ENCODE results near the gene NAV2.

DNA sequence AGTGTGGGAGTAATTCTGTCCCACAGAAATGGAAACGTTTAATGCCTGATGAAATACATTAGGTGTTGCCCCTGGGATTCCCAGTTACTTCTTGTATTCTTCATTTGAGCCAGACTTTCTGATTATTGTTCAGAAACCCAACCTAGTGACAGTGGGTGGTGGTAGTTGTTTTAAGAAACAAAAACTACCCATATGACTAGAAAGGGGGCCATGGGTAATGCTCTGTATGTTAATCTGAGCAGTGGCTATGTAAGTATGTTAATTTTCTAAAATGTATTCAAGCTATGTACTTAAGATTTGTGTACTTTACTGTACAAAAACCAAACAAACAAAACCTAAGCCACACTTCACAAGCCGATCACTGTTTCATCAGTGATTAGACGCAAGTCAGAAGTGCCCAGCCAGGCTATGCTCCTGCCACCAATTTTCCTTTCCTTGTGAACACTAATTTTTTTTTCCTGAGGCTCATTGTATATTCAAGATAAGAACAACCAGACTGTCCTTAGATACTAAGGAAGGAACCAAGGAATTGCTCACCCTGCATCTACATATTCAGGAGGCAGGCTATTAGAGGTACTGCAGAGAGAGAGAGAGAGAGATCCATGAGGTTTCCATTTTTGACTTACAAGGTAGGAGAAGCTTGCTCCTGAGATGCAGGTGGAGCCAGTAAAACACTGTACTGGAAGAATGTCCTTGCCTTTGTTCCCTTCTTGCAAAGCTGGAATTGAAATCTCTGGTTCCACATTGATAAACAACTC, 324.9 kb downstream of the NAV2 start:
- TF ChIP-seq EP300 (IDR thresholded peaks at IDR 0.05) (no peak), POLR2A (IDR thresholded peaks at IDR 0.05) (no peak), POLR2AphosphoS5 (IDR thresholded peaks at IDR 0.05) (no peak)
- TF ChIP-seq, protein P1, sequence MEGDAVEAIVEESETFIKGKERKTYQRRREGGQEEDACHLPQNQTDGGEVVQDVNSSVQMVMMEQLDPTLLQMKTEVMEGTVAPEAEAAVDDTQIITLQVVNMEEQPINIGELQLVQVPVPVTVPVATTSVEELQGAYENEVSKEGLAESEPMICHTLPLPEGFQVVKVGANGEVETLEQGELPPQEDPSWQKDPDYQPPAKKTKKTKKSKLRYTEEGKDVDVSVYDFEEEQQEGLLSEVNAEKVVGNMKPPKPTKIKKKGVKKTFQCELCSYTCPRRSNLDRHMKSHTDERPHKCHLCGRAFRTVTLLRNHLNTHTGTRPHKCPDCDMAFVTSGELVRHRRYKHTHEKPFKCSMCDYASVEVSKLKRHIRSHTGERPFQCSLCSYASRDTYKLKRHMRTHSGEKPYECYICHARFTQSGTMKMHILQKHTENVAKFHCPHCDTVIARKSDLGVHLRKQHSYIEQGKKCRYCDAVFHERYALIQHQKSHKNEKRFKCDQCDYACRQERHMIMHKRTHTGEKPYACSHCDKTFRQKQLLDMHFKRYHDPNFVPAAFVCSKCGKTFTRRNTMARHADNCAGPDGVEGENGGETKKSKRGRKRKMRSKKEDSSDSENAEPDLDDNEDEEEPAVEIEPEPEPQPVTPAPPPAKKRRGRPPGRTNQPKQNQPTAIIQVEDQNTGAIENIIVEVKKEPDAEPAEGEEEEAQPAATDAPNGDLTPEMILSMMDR (IDR thresholded peaks at IDR 0.05), result no peak
